ENCODE measurements around the gene GLP2R. TPM values are rescaled to one million over a fixed set of nuclear protein-coding genes. Genes with fewer than 3 reads are reported as not detected.

Gene GLP2R
- total RNA-seq, 2 experiments from 2014 or later = not detected

- Mint-ChIP-seq H3K36me3 (no peaks in the 10 kb centered on the region), H3K4me3 (no peak overlapping the region), H3K27ac (no peak overlapping the region), H3K4me1 (no peaks in the 10 kb centered on the region), H3K9me3 (no peaks in the 10 kb centered on the region), H3K27me3 (peaks cover 11% of the 10 kb centered on the region)
- no peak for DNase-seq
These were observed 67.8 kb downstream of the GLP2R start for GRCh38 chr17:9893411-9894012.

GRCh38 chr17:9894231-9894630 lies 68.5 kb downstream of the GLP2R start:
- Mint-ChIP-seq H3K36me3 (no peaks in the 10 kb centered on the region), H3K9me3 (no peaks in the 10 kb centered on the region), H3K27me3 (peaks cover 12% of the 10 kb centered on the region), H3K4me1 (no peaks in the 10 kb centered on the region), H3K27ac (no peak overlapping the region), H3K4me3 (no peak overlapping the region)
- DNase-seq = no peak

- peaks cover 22% of the 10 kb centered on the region for H3K27me3 Mint-ChIP-seq
- H3K36me3 Mint-ChIP-seq = no peaks in the 10 kb centered on the region
- no peak for DNase-seq
- no peaks in the 10 kb centered on the region for H3K4me1 Mint-ChIP-seq
- H3K9me3 Mint-ChIP-seq = no peaks in the 10 kb centered on the region
- H3K4me3 Mint-ChIP-seq = no peak overlapping the region
- H3K27ac Mint-ChIP-seq = no peak overlapping the region
These were observed 70.2 kb downstream of the GLP2R start for GRCh38 chr17:9895923-9896322.

GRCh38 chr17:9897372-9897968 lies 71.7 kb downstream of the GLP2R start:
- DNase-seq = no peak
- Mint-ChIP-seq H3K27ac (no peak overlapping the region), H3K4me1 (no peaks in the 10 kb centered on the region), H3K4me3 (no peak overlapping the region), H3K36me3 (no peaks in the 10 kb centered on the region), H3K27me3 (peaks cover 29% of the 10 kb centered on the region), H3K9me3 (no peaks in the 10 kb centered on the region)

GRCh38 chr17:9898812-9899211 lies 73.1 kb downstream of the GLP2R start:
- no peak for DNase-seq
- Mint-ChIP-seq H3K4me1 (no peaks in the 10 kb centered on the region), H3K27me3 (peaks cover 24% of the 10 kb centered on the region), H3K36me3 (no peaks in the 10 kb centered on the region), H3K9me3 (no peaks in the 10 kb centered on the region), H3K4me3 (no peak overlapping the region), H3K27ac (no peak overlapping the region)

GRCh38 chr17:9899280-9900043 lies 73.7 kb downstream of the GLP2R start:
- no peak for DNase-seq
- no peaks in the 10 kb centered on the region for H3K9me3 Mint-ChIP-seq
- H3K27me3 Mint-ChIP-seq = peaks cover 24% of the 10 kb centered on the region
- H3K4me3 Mint-ChIP-seq = no peak overlapping the region
- H3K36me3 Mint-ChIP-seq = no peaks in the 10 kb centered on the region
- H3K27ac Mint-ChIP-seq = no peak overlapping the region
- no peaks in the 10 kb centered on the region for H3K4me1 Mint-ChIP-seq

GRCh38 chr17:9900044-9900594 lies 74.4 kb downstream of the GLP2R start:
- Mint-ChIP-seq H3K9me3 (no peaks in the 10 kb centered on the region), H3K27ac (no peak overlapping the region), H3K4me1 (no peaks in the 10 kb centered on the region), H3K27me3 (peaks cover 24% of the 10 kb centered on the region), H3K4me3 (no peak overlapping the region), H3K36me3 (no peaks in the 10 kb centered on the region)
- DNase-seq = no peak

GRCh38 chr17:9900784-9901183 lies 75.1 kb downstream of the GLP2R start:
- Mint-ChIP-seq H3K4me3 (no peak overlapping the region), H3K9me3 (no peaks in the 10 kb centered on the region), H3K4me1 (no peaks in the 10 kb centered on the region), H3K36me3 (no peaks in the 10 kb centered on the region), H3K27ac (no peak overlapping the region), H3K27me3 (peaks cover 24% of the 10 kb centered on the region)
- no peak for DNase-seq

- peaks cover 22% of the 10 kb centered on the region for H3K27me3 Mint-ChIP-seq
- no peak overlapping the region for H3K27ac Mint-ChIP-seq
- no peak for DNase-seq
- H3K4me1 Mint-ChIP-seq = no peaks in the 10 kb centered on the region
- H3K36me3 Mint-ChIP-seq = no peaks in the 10 kb centered on the region
- H3K4me3 Mint-ChIP-seq = no peak overlapping the region
- no peaks in the 10 kb centered on the region for H3K9me3 Mint-ChIP-seq
These were observed 76.4 kb downstream of the GLP2R start for GRCh38 chr17:9902120-9902519.

GRCh38 chr17:9904277-9905077 lies 78.8 kb downstream of the GLP2R start:
- H3K36me3 Mint-ChIP-seq = no peaks in the 10 kb centered on the region
- no peak overlapping the region for H3K27ac Mint-ChIP-seq
- H3K27me3 Mint-ChIP-seq = peaks cover 16% of the 10 kb centered on the region
- H3K4me3 Mint-ChIP-seq = no peak overlapping the region
- no peaks in the 10 kb centered on the region for H3K9me3 Mint-ChIP-seq
- no peaks in the 10 kb centered on the region for H3K4me1 Mint-ChIP-seq
- DNase-seq = no peak

- no peaks in the 10 kb centered on the region for H3K36me3 Mint-ChIP-seq
- no peak within 1 kb of the TSS for H3K4me3 Mint-ChIP-seq
- H3K4me1 Mint-ChIP-seq = no peaks in the 10 kb centered on the region
- H3K9me3 Mint-ChIP-seq = no peaks in the 10 kb centered on the region
- no peak for DNase-seq
- no peak within 1 kb of the TSS for H3K27ac Mint-ChIP-seq
- peaks cover 17% of the 10 kb centered on the region for H3K27me3 Mint-ChIP-seq
These were observed 79.3 kb downstream of the GLP2R start, which contains the start of gene RCVRN for GRCh38 chr17:9905078-9905415. TSS of gene RCVRN (minus strand) at chr17:9905271. CDS start at chr17:9905180, 91 bp downstream.

GRCh38 chr17:9905902-9906301 lies 80.2 kb downstream of the GLP2R start:
- Mint-ChIP-seq H3K4me3 (no peak overlapping the region), H3K9me3 (no peaks in the 10 kb centered on the region), H3K27ac (no peak overlapping the region), H3K4me1 (no peaks in the 10 kb centered on the region), H3K27me3 (peaks cover 12% of the 10 kb centered on the region), H3K36me3 (no peaks in the 10 kb centered on the region)
- peak; percentile 18 for DNase-seq

- Mint-ChIP-seq H3K9me3 (no peaks in the 10 kb centered on the region), H3K4me1 (no peaks in the 10 kb centered on the region), H3K27ac (no peak overlapping the region), H3K36me3 (no peaks in the 10 kb centered on the region), H3K27me3 (peaks cover 8% of the 10 kb centered on the region), H3K4me3 (no peak overlapping the region)
- no peak for DNase-seq
These were observed 80.9 kb downstream of the GLP2R start for GRCh38 chr17:9906616-9907015.

- Mint-ChIP-seq H3K9me3 (no peaks in the 10 kb centered on the region), H3K27me3 (peaks cover 5% of the 10 kb centered on the region), H3K27ac (no peak overlapping the region), H3K4me1 (no peaks in the 10 kb centered on the region), H3K4me3 (no peak overlapping the region), H3K36me3 (no peaks in the 10 kb centered on the region)
- DNase-seq = no peak
These were observed 81.4 kb downstream of the GLP2R start for GRCh38 chr17:9907131-9907530.
